ENCODE data around the gene MT1G. TPM values are rescaled to one million over a fixed set of nuclear protein-coding genes. Genes with fewer than 3 reads are reported as not detected.

MT1G gene
- total RNA-seq, 3 donors from 2014 or later = 28.8 to 40.5 (median 35.9) TPM

GRCh38 chr16:56662357-56663354 is 5.2 kb downstream of the MT1G start:
- Mint-ChIP-seq H3K36me3 (ENCODE audit: insufficient read depth) (no peaks in the 10 kb centered on the region), H3K9me3 (no peaks in the 10 kb centered on the region), H3K4me3 (peak overlapping the region; percentile 85), H3K27me3 (ENCODE audit: low read depth) (peaks cover 21% of the 10 kb centered on the region), H3K4me1 (ENCODE audit: low read depth) (peaks cover 26% of the 10 kb centered on the region)
- ATAC-seq = peak; percentile 70 to 71
- DNase-seq = no peak

GRCh38 chr16:56658327-56658875 is 9.5 kb downstream of the MT1G start:
- no peaks in the 10 kb centered on the region for H3K36me3 Mint-ChIP-seq (ENCODE audit: insufficient read depth)
- no peaks in the 10 kb centered on the region for H3K27me3 Mint-ChIP-seq (ENCODE audit: low read depth)
- no peaks in the 10 kb centered on the region for H3K9me3 Mint-ChIP-seq

GRCh38 chr16:56657555-56658326 is 10.1 kb downstream of the MT1G start, which contains the start of gene MT1F:
Gene MT1F (plus strand): TSS chr16:56657959. CDS start chr16:56658059, 100 bp downstream.
- H3K4me1 Mint-ChIP-seq (ENCODE audit: low read depth) = peaks cover 25% of the 10 kb centered on the region

More at GRCh38 chr16:56658327-56658875, 9.5 kb downstream of the MT1G start:
- H3K4me3 Mint-ChIP-seq = peak overlapping the region; percentile 94
- no peak for ATAC-seq
- peaks cover 26% of the 10 kb centered on the region for H3K4me1 Mint-ChIP-seq (ENCODE audit: low read depth)
- DNase-seq = no peak

GRCh38 chr16:56653218-56653617 is 14.6 kb downstream of the MT1G start:
- H3K4me1 Mint-ChIP-seq (ENCODE audit: low read depth) = peaks cover 7% of the 10 kb centered on the region
- peaks cover 12% of the 10 kb centered on the region for H3K27me3 Mint-ChIP-seq (ENCODE audit: low read depth)
- no peak for DNase-seq
- no peak overlapping the region for H3K4me3 Mint-ChIP-seq
- H3K9me3 Mint-ChIP-seq = no peaks in the 10 kb centered on the region
- no peak for ATAC-seq
- H3K36me3 Mint-ChIP-seq (ENCODE audit: insufficient read depth) = no peaks in the 10 kb centered on the region

More at GRCh38 chr16:56657555-56658326, 10.1 kb downstream of the MT1G start, which contains the start of gene MT1F:
- Mint-ChIP-seq H3K27me3 (ENCODE audit: low read depth) (no peaks in the 10 kb centered on the region), H3K9me3 (no peaks in the 10 kb centered on the region), H3K36me3 (ENCODE audit: insufficient read depth) (no peaks in the 10 kb centered on the region), H3K4me3 (peak within 1 kb of the TSS; percentile 94)
- DNase-seq (peak; percentile 55), ATAC-seq (peak; percentile 93 to 95)

GRCh38 chr16:56652600-56652999 is 15.3 kb downstream of the MT1G start:
- no peaks in the 10 kb centered on the region for H3K36me3 Mint-ChIP-seq (ENCODE audit: insufficient read depth)
- H3K27me3 Mint-ChIP-seq (ENCODE audit: low read depth) = peaks cover 12% of the 10 kb centered on the region
- H3K9me3 Mint-ChIP-seq = no peaks in the 10 kb centered on the region
- no peak overlapping the region for H3K4me3 Mint-ChIP-seq
- DNase-seq = no peak
- no peak for ATAC-seq
- peaks cover 3% of the 10 kb centered on the region for H3K4me1 Mint-ChIP-seq (ENCODE audit: low read depth)

- Mint-ChIP-seq H3K36me3 (ENCODE audit: insufficient read depth) (no peaks in the 10 kb centered on the region), H3K27me3 (ENCODE audit: low read depth) (peaks cover 15% of the 10 kb centered on the region), H3K9me3 (no peaks in the 10 kb centered on the region), H3K4me1 (ENCODE audit: low read depth) (no peaks in the 10 kb centered on the region), H3K4me3 (no peak within 1 kb of the TSS)
- DNase-seq = no peak
- no peak for ATAC-seq
These were observed 16.3 kb downstream of the MT1G start, which contains the start of gene MT1B for GRCh38 chr16:56651586-56651985. Gene MT1B (plus strand): TSS chr16:56651886. CDS start chr16:56651954, 68 bp downstream.

- H3K4me3 Mint-ChIP-seq = no peak overlapping the region
- no peaks in the 10 kb centered on the region for H3K4me1 Mint-ChIP-seq (ENCODE audit: low read depth)
- DNase-seq = no peak
- no peak for ATAC-seq
- H3K36me3 Mint-ChIP-seq (ENCODE audit: insufficient read depth) = no peaks in the 10 kb centered on the region
- H3K27me3 Mint-ChIP-seq (ENCODE audit: low read depth) = peaks cover 15% of the 10 kb centered on the region
- H3K9me3 Mint-ChIP-seq = no peaks in the 10 kb centered on the region
These were observed 18.0 kb downstream of the MT1G start for GRCh38 chr16:56649820-56650219.

- peaks cover 15% of the 10 kb centered on the region for H3K27me3 Mint-ChIP-seq (ENCODE audit: low read depth)
- no peak for ATAC-seq
- no peak overlapping the region for H3K4me3 Mint-ChIP-seq
- no peaks in the 10 kb centered on the region for H3K9me3 Mint-ChIP-seq
- peaks cover under 1% of the 10 kb centered on the region for H3K4me1 Mint-ChIP-seq (ENCODE audit: low read depth)
- no peaks in the 10 kb centered on the region for H3K36me3 Mint-ChIP-seq (ENCODE audit: insufficient read depth)
- no peak for DNase-seq
These were observed 18.6 kb downstream of the MT1G start for GRCh38 chr16:56649271-56649670.

- Mint-ChIP-seq H3K27me3 (ENCODE audit: low read depth) (peaks cover 15% of the 10 kb centered on the region), H3K4me1 (ENCODE audit: low read depth) (peaks cover 14% of the 10 kb centered on the region), H3K36me3 (ENCODE audit: insufficient read depth) (no peaks in the 10 kb centered on the region), H3K4me3 (no peak overlapping the region), H3K9me3 (no peaks in the 10 kb centered on the region)
- DNase-seq (no peak), ATAC-seq (no peak)
These were observed 20.0 kb downstream of the MT1G start for GRCh38 chr16:56647641-56648431.

- peaks cover 14% of the 10 kb centered on the region for H3K27me3 Mint-ChIP-seq (ENCODE audit: low read depth)
- H3K36me3 Mint-ChIP-seq (ENCODE audit: insufficient read depth) = no peaks in the 10 kb centered on the region
- ATAC-seq = no peak
- no peaks in the 10 kb centered on the region for H3K9me3 Mint-ChIP-seq
- H3K4me1 Mint-ChIP-seq (ENCODE audit: low read depth) = peaks cover 21% of the 10 kb centered on the region
- H3K4me3 Mint-ChIP-seq = no peak overlapping the region
- DNase-seq = no peak
These were observed 22.0 kb downstream of the MT1G start for GRCh38 chr16:56645838-56646237.

- no peaks in the 10 kb centered on the region for H3K9me3 Mint-ChIP-seq
- DNase-seq = no peak
- no peak for ATAC-seq
- no peaks in the 10 kb centered on the region for H3K36me3 Mint-ChIP-seq (ENCODE audit: insufficient read depth)
- H3K27me3 Mint-ChIP-seq (ENCODE audit: low read depth) = peaks cover 18% of the 10 kb centered on the region
- no peak overlapping the region for H3K4me3 Mint-ChIP-seq
- peaks cover 21% of the 10 kb centered on the region for H3K4me1 Mint-ChIP-seq (ENCODE audit: low read depth)
These were observed 22.6 kb downstream of the MT1G start for GRCh38 chr16:56645311-56645710.

- Mint-ChIP-seq H3K27me3 (ENCODE audit: low read depth) (peaks cover 26% of the 10 kb centered on the region), H3K9me3 (no peaks in the 10 kb centered on the region), H3K4me3 (peak overlapping the region; percentile 62), H3K4me1 (ENCODE audit: low read depth) (peaks cover 21% of the 10 kb centered on the region), H3K36me3 (ENCODE audit: insufficient read depth) (no peaks in the 10 kb centered on the region)
- DNase-seq = no peak
- no peak for ATAC-seq
These were observed 24.0 kb downstream of the MT1G start for GRCh38 chr16:56643833-56644232.

- H3K27me3 Mint-ChIP-seq (ENCODE audit: low read depth) = peaks cover 26% of the 10 kb centered on the region
- ATAC-seq (peak; percentile 100), DNase-seq (peak; percentile 68)
- H3K4me3 Mint-ChIP-seq = peak overlapping the region; percentile 62
- peaks cover 23% of the 10 kb centered on the region for H3K4me1 Mint-ChIP-seq (ENCODE audit: low read depth)
- no peaks in the 10 kb centered on the region for H3K36me3 Mint-ChIP-seq (ENCODE audit: insufficient read depth)
- no peaks in the 10 kb centered on the region for H3K9me3 Mint-ChIP-seq
These were observed 24.6 kb downstream of the MT1G start for GRCh38 chr16:56643080-56643778.

Data from activated T-cell treated with anti-CD3 and anti-CD28 coated beads, Interleukin-2, amount 50 U/mL, for 4 hours (primary cell).